Esophagus muscularis mucosa (tissue), 4 donors: ENCODE results near the gene DAO.

Experiments used
- CTCF ChIP-seq, 3 experiments: fragments of 200-600 bp in 2 of 3; fragments of 450-650 bp in 1 of 3; sonication (generic) in 2 of 3; IDR thresholded peaks; one replicate each; pipeline ENCODE4 v1.5.1; 2017 to 2019; ENCODE audit warnings: antibody characterized with exemption in 3 of 3, mild to moderate bottlenecking in 2 of 3, moderate library complexity in 1 of 3
- EP300 ChIP-seq: sonication (generic); formaldehyde crosslinking; IDR thresholded peaks from one replicate; pipeline ENCODE4 v1.6.1; 2017; ENCODE audit warnings: antibody characterized with exemption
- POLR2A ChIP-seq: fragments of 450-650 bp; IDR thresholded peaks from one replicate; pipeline ENCODE4 v1.6.1; 2017; ENCODE audit warnings: antibody characterized with exemption, moderate library complexity, mild to moderate bottlenecking, low read depth
- POLR2AphosphoS5 ChIP-seq, 2 donors: sonication (generic); formaldehyde crosslinking; IDR thresholded peaks; one replicate each; pipeline ENCODE4 v1.6.1; 2017; ENCODE audit warnings: antibody characterized with exemption in 2 of 2

GRCh38 chr12:108881953-108882352 lies 2.1 kb downstream of the DAO start:
- TF ChIP-seq POLR2AphosphoS5 (IDR thresholded peaks at IDR 0.05) (no peak), CTCF (IDR thresholded peaks at IDR 0.05) (no peak), POLR2A (no peak), EP300 (no peak)
